Left hindlimb (tissue), 1 donor: Measurements from ENCODE around the gene WBP1.
"Not testable (repeated sequence)": the region's sequence is repeated elsewhere in the genome, so short reads cannot be mapped to it uniquely, and the experiment has no call there.

Source experiments
- DNase-seq: peaks from one replicate; pipeline ENCODE4 v3.0.0-alpha.2; 2018

The WBP1 gene

GRCh38 chr2:74428675-74429074 is 29.6 kb upstream of the WBP1 start:
- DNase-seq, result no peak

GRCh38 chr2:74429487-74430451 is 28.5 kb upstream of the WBP1 start:
- DNase-seq, result no peak

- no peak for DNase-seq
Observed at GRCh38 chr2:74430502-74430901, 27.7 kb upstream of the WBP1 start.

- DNase-seq, result no peak
Observed at GRCh38 chr2:74436111-74436805, 22.0 kb upstream of the WBP1 start.

GRCh38 chr2:74436848-74437695 is 21.2 kb upstream of the WBP1 start:
- no peak for DNase-seq

GRCh38 chr2:74438248-74438647 is 20.0 kb upstream of the WBP1 start:
- no peak for DNase-seq

GRCh38 chr2:74439373-74439772 is 18.9 kb upstream of the WBP1 start:
- DNase-seq, result no peak

- peak; percentile 93 for DNase-seq
Observed at GRCh38 chr2:74439803-74440377, 18.3 kb upstream of the WBP1 start.

GRCh38 chr2:74440378-74441169 is 17.7 kb upstream of the WBP1 start:
- DNase-seq, result peak; percentile 97

GRCh38 chr2:74441170-74441689 is 17.0 kb upstream of the WBP1 start:
- no peak for DNase-seq

- DNase-seq, result no peak
Observed at GRCh38 chr2:74441690-74442482, 16.4 kb upstream of the WBP1 start, which contains the start of gene RTKN. Gene RTKN, minus strand, starts transcription at chr2:74441937. Its CDS starts 121 bp downstream, at chr2:74441816.

- DNase-seq, result not testable (repeated sequence)
Observed at GRCh38 chr2:74442483-74443297, 15.5 kb upstream of the WBP1 start.

GRCh38 chr2:74444498-74445318 is 13.5 kb upstream of the WBP1 start:
- no peak for DNase-seq

- DNase-seq, result no peak
Observed at GRCh38 chr2:74447230-74447999, 10.8 kb upstream of the WBP1 start.

GRCh38 chr2:74448771-74449170 is 9.5 kb upstream of the WBP1 start:
- DNase-seq, result no peak

- no peak for DNase-seq
Observed at GRCh38 chr2:74450570-74451190, 7.6 kb upstream of the WBP1 start.
